MM.1S (cell line): ENCODE measurements around the gene MAD1L1.

Experiments
- DNase-seq: peaks from one replicate; pipeline ENCODE4 v3.0.0-alpha.2; 2015
- H2AFZ ChIP-seq: fragments of 300-600 bp; sonication (generic); 2 replicates; pipeline ENCODE4 v1.6.0; 2016; ENCODE audit warnings: antibody characterized with exemption, low read length
- H3F3A ChIP-seq: fragments of 300-600 bp; sonication (generic); 2 replicates; pipeline ENCODE4 v1.6.1; 2016; ENCODE audit warnings: mild to moderate bottlenecking, antibody characterized with exemption, low read length, moderate library complexity, mixed read lengths; ENCODE audit not compliant: insufficient read depth
- H3K27ac ChIP-seq: fragments of 300-600 bp; sonication (generic); 2 replicates; pipeline ENCODE4 v1.5.1; 2016; ENCODE audit warnings: mild to moderate bottlenecking, low read length
- H3K27me3 ChIP-seq: fragments of 300-600 bp; sonication (generic); replicated peaks from 2 replicates; pipeline ENCODE4 v1.6.0; 2016; ENCODE audit warnings: low read length; ENCODE audit not compliant: insufficient read depth
- H3K36me3 ChIP-seq: fragments of 300-600 bp; sonication (generic); replicated peaks from 2 replicates; pipeline ENCODE4 v1.6.1; 2016; ENCODE audit warnings: mild to moderate bottlenecking, low read length, mixed read lengths; ENCODE audit not compliant: insufficient read depth
- H3K4me1 ChIP-seq: fragments of 300-600 bp; sonication (generic); 2 replicates; pipeline ENCODE4 v1.6.1; 2016; ENCODE audit warnings: low read length, mixed read lengths
- H3K4me2 ChIP-seq: fragments of 300-600 bp; sonication (generic); 2 replicates; pipeline ENCODE4 v1.6.0; 2016; ENCODE audit warnings: low read depth, low read length
- H3K4me3 ChIP-seq: fragments of 300-600 bp; sonication (generic); 2 replicates; pipeline ENCODE4 v1.5.1; 2016; ENCODE audit warnings: low read length, mixed read lengths
- H3K79me2 ChIP-seq: fragments of 300-600 bp; sonication (generic); 2 replicates; pipeline ENCODE4 v1.6.1; 2016; ENCODE audit warnings: mixed run types, low read length, mixed read lengths
- H3K9ac ChIP-seq: fragments of 300-600 bp; sonication (generic); 2 replicates; pipeline ENCODE4 v1.6.1; 2016; ENCODE audit warnings: low read length, mixed read lengths
- H3K9me2 ChIP-seq: fragments of 300-600 bp; sonication (generic); replicated peaks from 2 replicates; pipeline ENCODE4 v1.6.1; 2016; ENCODE audit warnings: mild to moderate bottlenecking, low read length, mixed read lengths; ENCODE audit not compliant: insufficient read depth
- H3K9me3 ChIP-seq: fragments of 300-600 bp; sonication (generic); replicated peaks from 2 replicates; pipeline ENCODE4 v1.6.1; 2016; ENCODE audit warnings: mild to moderate bottlenecking, low read length, mixed read lengths; ENCODE audit not compliant: insufficient read depth
- H4K20me1 ChIP-seq: fragments of 300-600 bp; sonication (generic); 2 replicates; pipeline ENCODE4 v1.6.1; 2016; ENCODE audit warnings: mild to moderate bottlenecking, low read length, moderate library complexity, mixed read lengths; ENCODE audit not compliant: insufficient read depth
- EZH2 ChIP-seq: fragments of 300-600 bp; sonication (generic); optimal IDR thresholded peaks from 2 replicates; pipeline ENCODE3; 2017; ENCODE audit warnings: low read depth, mild to moderate bottlenecking, antibody characterized with exemption, low read length, mixed read lengths
- EZH2phosphoT487 ChIP-seq: fragments of 300-600 bp; sonication (generic); IDR thresholded peaks from 2 replicates; pipeline ENCODE4 v1.6.1; 2018; ENCODE audit warnings: antibody characterized with exemption, low read length
- TF ChIP-seq, protein P1 (sequence below): fragments of 300-600 bp; sonication (generic); IDR thresholded peaks from 2 replicates; pipeline ENCODE4 v1.5.1; 2016; ENCODE audit warnings: antibody characterized with exemption, low read length, mixed read lengths

The MAD1L1 gene

GRCh38 chr7:2186166-2186565, 46.6 kb downstream of the MAD1L1 start:
- no peaks in the 10 kb centered on the region for H3K27me3 ChIP-seq
- H3K36me3 ChIP-seq = no peaks in the 10 kb centered on the region; the same call in 1 of the 2 replicates
- no peaks in the 10 kb centered on the region for H3K9me2 ChIP-seq
- no peak overlapping the region for H3K4me2 ChIP-seq
- no peak overlapping the region for H3K9ac ChIP-seq
- H3K4me1 ChIP-seq = no peaks in the 10 kb centered on the region
- H3K4me3 ChIP-seq = no peak overlapping the region
- no peaks in the 10 kb centered on the region for H3K79me2 ChIP-seq
- H2AFZ ChIP-seq = no peak overlapping the region
- no peak for TF ChIP-seq EZH2
- TF ChIP-seq EZH2phosphoT487 = no peak
- TF ChIP-seq, protein P1, sequence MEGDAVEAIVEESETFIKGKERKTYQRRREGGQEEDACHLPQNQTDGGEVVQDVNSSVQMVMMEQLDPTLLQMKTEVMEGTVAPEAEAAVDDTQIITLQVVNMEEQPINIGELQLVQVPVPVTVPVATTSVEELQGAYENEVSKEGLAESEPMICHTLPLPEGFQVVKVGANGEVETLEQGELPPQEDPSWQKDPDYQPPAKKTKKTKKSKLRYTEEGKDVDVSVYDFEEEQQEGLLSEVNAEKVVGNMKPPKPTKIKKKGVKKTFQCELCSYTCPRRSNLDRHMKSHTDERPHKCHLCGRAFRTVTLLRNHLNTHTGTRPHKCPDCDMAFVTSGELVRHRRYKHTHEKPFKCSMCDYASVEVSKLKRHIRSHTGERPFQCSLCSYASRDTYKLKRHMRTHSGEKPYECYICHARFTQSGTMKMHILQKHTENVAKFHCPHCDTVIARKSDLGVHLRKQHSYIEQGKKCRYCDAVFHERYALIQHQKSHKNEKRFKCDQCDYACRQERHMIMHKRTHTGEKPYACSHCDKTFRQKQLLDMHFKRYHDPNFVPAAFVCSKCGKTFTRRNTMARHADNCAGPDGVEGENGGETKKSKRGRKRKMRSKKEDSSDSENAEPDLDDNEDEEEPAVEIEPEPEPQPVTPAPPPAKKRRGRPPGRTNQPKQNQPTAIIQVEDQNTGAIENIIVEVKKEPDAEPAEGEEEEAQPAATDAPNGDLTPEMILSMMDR = no peak
- no peaks in the 10 kb centered on the region for H4K20me1 ChIP-seq
- H3K27ac ChIP-seq = no peak overlapping the region
- no peaks in the 10 kb centered on the region for H3K9me3 ChIP-seq
- no peaks in the 10 kb centered on the region for H3F3A ChIP-seq
- no peak for DNase-seq

- no peak for TF ChIP-seq EZH2phosphoT487
- no peak for TF ChIP-seq EZH2
- TF ChIP-seq, protein P1 = no peak
- H3K4me2 ChIP-seq = no peak overlapping the region
- H3K36me3 ChIP-seq = no peaks in the 10 kb centered on the region; the same call in 1 of the 2 replicates
- no peak overlapping the region for H3K27ac ChIP-seq
- no peak overlapping the region for H2AFZ ChIP-seq
- no peak for DNase-seq
- no peaks in the 10 kb centered on the region for H3K9me2 ChIP-seq
- no peaks in the 10 kb centered on the region for H3K79me2 ChIP-seq
- H3K4me3 ChIP-seq = no peak overlapping the region
- H3K27me3 ChIP-seq = no peaks in the 10 kb centered on the region
- no peaks in the 10 kb centered on the region for H3F3A ChIP-seq
- H4K20me1 ChIP-seq = no peaks in the 10 kb centered on the region
- H3K9me3 ChIP-seq = no peaks in the 10 kb centered on the region
- H3K9ac ChIP-seq = no peak overlapping the region
- H3K4me1 ChIP-seq = no peaks in the 10 kb centered on the region
Measured at GRCh38 chr7:2185715-2186114, 47.0 kb downstream of the MAD1L1 start.

GRCh38 chr7:2182461-2182860, 50.3 kb downstream of the MAD1L1 start:
- no peak overlapping the region for H3K4me2 ChIP-seq
- H3K36me3 ChIP-seq = no peaks in the 10 kb centered on the region

More at GRCh38 chr7:2182461-2182860, 50.3 kb downstream of the MAD1L1 start:
- Histone ChIP-seq H3K4me3 (no peak overlapping the region), H3K9ac (no peak overlapping the region), H4K20me1 (no peaks in the 10 kb centered on the region), H3K27ac (no peak overlapping the region), H3K9me2 (no peaks in the 10 kb centered on the region), H3K4me1 (no peaks in the 10 kb centered on the region), H2AFZ (no peak overlapping the region), H3K79me2 (no peaks in the 10 kb centered on the region), H3K9me3 (no peaks in the 10 kb centered on the region), H3K27me3 (no peaks in the 10 kb centered on the region), H3F3A (no peaks in the 10 kb centered on the region)
- TF ChIP-seq, protein P1 = no peak
- TF ChIP-seq EZH2 (no peak), EZH2phosphoT487 (no peak)
- DNase-seq = no peak
